SK-N-MC (cell line): ENCODE measurements around the gene LNX1.

Source experiments
- FOXP2 ChIP-seq: optimal IDR thresholded peaks from 2 replicates; pipeline ENCODE3; 2011; ENCODE audit warnings: mild to moderate bottlenecking, moderate library complexity; ENCODE audit not compliant: insufficient read depth; ENCODE audit errors: extremely low read length, control extremely low read depth
- POLR2AphosphoS5 ChIP-seq: IDR thresholded peaks from 2 replicates; pipeline ENCODE4 v1.6.1; 2012; ENCODE audit warnings: mild to moderate bottlenecking, low read depth, low read length, borderline replicate concordance

GRCh38 chr4:53548662-53549061, 42.6 kb downstream of the LNX1 start:
- TF ChIP-seq POLR2AphosphoS5: no peak
- no peak for TF ChIP-seq FOXP2
